NB4 (cell line): ENCODE measurements around the gene ZAP70.

Source experiments
- MYC ChIP-seq: IDR thresholded peaks from 2 replicates; pipeline ENCODE4 v1.6.1; 2011; ENCODE audit warnings: low read depth, low read length
- POLR2A ChIP-seq: IDR thresholded peaks from 2 replicates; pipeline ENCODE4 v1.6.1; 2011; ENCODE audit warnings: mild to moderate bottlenecking; ENCODE audit not compliant: insufficient read length; ENCODE audit errors: extremely low read depth
- TF ChIP-seq, protein P1 (sequence below): IDR thresholded peaks from one replicate; pipeline ENCODE4 v1.5.1; 2012; ENCODE audit warnings: low read depth, low read length
- TF ChIP-seq, protein P2 (sequence below): IDR thresholded peaks from 2 replicates; pipeline ENCODE4 v1.6.1; 2011; ENCODE audit warnings: low read depth, low read length

DNA sequence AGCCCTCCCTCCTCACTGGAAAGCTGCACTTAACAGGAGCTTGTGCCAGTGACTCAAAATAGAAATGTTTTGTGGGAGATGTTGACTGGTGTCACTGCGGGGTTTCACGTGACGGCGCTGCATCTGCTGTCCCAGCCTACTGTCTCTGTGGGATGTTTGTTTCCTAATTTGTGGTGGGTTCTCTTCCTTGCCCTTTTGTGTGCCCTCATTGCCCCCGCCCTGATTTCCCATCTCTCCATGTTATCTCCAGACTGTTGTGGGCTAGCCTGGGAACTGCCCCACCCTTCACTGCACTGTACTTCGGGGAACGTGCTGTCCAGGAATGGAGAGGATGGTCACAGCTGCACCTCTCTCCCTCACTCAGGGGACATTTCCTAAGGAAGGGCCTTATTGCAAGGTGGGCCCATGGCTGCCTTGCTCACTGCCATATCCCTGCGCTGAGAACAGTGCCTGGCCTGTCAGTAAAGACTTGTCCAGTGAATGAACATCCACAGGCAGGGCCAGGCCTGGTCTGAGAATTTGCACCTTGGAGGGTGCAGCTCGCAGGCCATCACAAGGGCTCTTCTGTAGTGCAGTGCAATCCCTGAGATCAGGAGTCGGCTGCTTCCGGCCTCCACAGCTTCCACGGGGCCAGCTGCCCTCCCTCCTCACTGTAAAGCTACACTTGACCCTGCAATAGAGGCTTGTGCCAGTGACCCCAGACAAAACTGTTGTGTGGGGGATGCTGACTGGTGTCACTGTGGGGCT, 18.1 kb downstream of the ZAP70 start:
- TF ChIP-seq, protein P1, sequence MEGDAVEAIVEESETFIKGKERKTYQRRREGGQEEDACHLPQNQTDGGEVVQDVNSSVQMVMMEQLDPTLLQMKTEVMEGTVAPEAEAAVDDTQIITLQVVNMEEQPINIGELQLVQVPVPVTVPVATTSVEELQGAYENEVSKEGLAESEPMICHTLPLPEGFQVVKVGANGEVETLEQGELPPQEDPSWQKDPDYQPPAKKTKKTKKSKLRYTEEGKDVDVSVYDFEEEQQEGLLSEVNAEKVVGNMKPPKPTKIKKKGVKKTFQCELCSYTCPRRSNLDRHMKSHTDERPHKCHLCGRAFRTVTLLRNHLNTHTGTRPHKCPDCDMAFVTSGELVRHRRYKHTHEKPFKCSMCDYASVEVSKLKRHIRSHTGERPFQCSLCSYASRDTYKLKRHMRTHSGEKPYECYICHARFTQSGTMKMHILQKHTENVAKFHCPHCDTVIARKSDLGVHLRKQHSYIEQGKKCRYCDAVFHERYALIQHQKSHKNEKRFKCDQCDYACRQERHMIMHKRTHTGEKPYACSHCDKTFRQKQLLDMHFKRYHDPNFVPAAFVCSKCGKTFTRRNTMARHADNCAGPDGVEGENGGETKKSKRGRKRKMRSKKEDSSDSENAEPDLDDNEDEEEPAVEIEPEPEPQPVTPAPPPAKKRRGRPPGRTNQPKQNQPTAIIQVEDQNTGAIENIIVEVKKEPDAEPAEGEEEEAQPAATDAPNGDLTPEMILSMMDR: no peak
- TF ChIP-seq POLR2A (no peak), MYC (no peak)
- TF ChIP-seq, protein P2, sequence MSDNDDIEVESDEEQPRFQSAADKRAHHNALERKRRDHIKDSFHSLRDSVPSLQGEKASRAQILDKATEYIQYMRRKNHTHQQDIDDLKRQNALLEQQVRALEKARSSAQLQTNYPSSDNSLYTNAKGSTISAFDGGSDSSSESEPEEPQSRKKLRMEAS: no peak
